Peyer's patch (tissue), 4 donors: ENCODE data around the gene MYH3. TPM values are rescaled to one million over a fixed set of nuclear protein-coding genes. Genes with fewer than 3 reads are reported as not detected.

Experiments used
- DNase-seq, 3 donors: peaks; one replicate each; pipeline ENCODE4 v3.0.0-alpha.2; 2017 to 2019
- H3K27ac ChIP-seq, 4 donors: fragments of 200-600 bp; sonication (generic); one replicate each; pipeline ENCODE4 v1.5.1; 2016 to 2019
- H3K27me3 ChIP-seq, 2 donors: fragments of 200-600 bp; sonication (generic); one replicate each; pipeline ENCODE4 v1.5.1; 2019
- H3K36me3 ChIP-seq, 3 donors: fragments of 200-600 bp; sonication (generic); one replicate each; pipeline ENCODE4 v1.5.1; 2016 to 2019
- H3K4me1 ChIP-seq, 4 donors: fragments of 200-600 bp; sonication (generic); one replicate each; pipeline ENCODE4 v1.5.1; 2016 to 2019
- H3K4me3 ChIP-seq, 4 donors: fragments of 200-600 bp; sonication (generic); 1 replicate in 3 of 4; 2 replicates in 1 of 4; pipeline ENCODE4 v1.5.1; 2016 to 2019; ENCODE audit warnings: mild to moderate bottlenecking in 1 of 4
- H3K9me3 ChIP-seq, 4 donors: fragments of 200-600 bp; sonication (generic); one replicate each; pipeline ENCODE4 v1.5.1; 2016 to 2019; ENCODE audit warnings: mild to moderate bottlenecking in 1 of 4
- CTCF ChIP-seq, 6 experiments: fragments of 450-650 bp in 4 of 6; fragments of 200-600 bp in 2 of 6; sonication (generic) in 1 of 6; IDR thresholded peaks; one replicate each; pipeline ENCODE4 v1.5.1; 2017 to 2019; ENCODE audit warnings: antibody characterized with exemption in 6 of 6, mild to moderate bottlenecking in 3 of 6, moderate library complexity in 1 of 6
- POLR2A ChIP-seq, 2 donors: fragments of 450-650 bp; IDR thresholded peaks; one replicate each; pipeline ENCODE4 v1.5.1; 2017; ENCODE audit warnings: antibody characterized with exemption in 2 of 2, mild to moderate bottlenecking in 2 of 2, moderate library complexity in 2 of 2
- total RNA-seq, 4 donors: library from RNA; depleted of rRNA; stranded (reverse); fragments of >200 nt; gene quantifications; one replicate each; pipeline ENCODE4 v1.1.0, GENCODE V29; 2016

The MYH3 gene
- total RNA-seq, 4 donors from 2014 or later = 3.7 to 32.2 (median 8.4) TPM

DNA sequence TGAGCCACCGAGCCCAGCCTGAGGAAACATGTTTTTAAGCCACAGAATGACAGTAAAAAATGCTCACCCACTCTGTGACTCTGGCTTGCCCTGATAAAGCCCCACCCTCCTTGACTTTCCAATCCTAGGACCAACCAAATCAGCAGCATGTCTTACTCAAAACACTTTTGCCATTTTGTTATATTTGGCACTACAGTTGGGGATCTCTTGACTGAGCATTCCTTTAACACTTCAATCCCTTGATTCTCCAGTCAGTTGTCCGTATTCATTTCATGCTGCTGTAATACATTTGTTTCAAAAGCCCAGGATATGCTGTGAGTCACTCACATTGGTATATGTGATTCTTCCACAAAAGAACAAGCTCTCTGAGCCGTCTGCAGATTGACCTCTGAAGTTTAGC is 8.2 kb downstream of the MYH3 start:
- Histone ChIP-seq H3K4me3 (no peak overlapping the region), H3K27me3 (no peaks in the 10 kb centered on the region), H3K27ac (no peak overlapping the region), H3K9me3 (no peaks in the 10 kb centered on the region), H3K4me1 (no peaks in the 10 kb centered on the region), H3K36me3 (peaks cover 0 to 4% (median 0%) of the 10 kb centered on the region in 3 donors)
- DNase-seq = no peak
- TF ChIP-seq CTCF (IDR thresholded peaks at IDR 0.05) = no peak
- TF ChIP-seq POLR2A (IDR thresholded peaks at IDR 0.05) = no peak

- no peaks in the 10 kb centered on the region for H3K4me1 ChIP-seq
- no peaks in the 10 kb centered on the region for H3K9me3 ChIP-seq
- H3K36me3 ChIP-seq = peaks cover 0 to 4% (median 0%) of the 10 kb centered on the region in 3 donors
- H3K4me3 ChIP-seq = no peak overlapping the region
- H3K27me3 ChIP-seq = no peaks in the 10 kb centered on the region
- no peak for DNase-seq
- TF ChIP-seq POLR2A (IDR thresholded peaks at IDR 0.05) (no peak), CTCF (IDR thresholded peaks at IDR 0.05) (no peak)
- no peak overlapping the region for H3K27ac ChIP-seq
Measured at GRCh38 chr17:10648381-10648780, 8.7 kb downstream of the MYH3 start.

DNA sequence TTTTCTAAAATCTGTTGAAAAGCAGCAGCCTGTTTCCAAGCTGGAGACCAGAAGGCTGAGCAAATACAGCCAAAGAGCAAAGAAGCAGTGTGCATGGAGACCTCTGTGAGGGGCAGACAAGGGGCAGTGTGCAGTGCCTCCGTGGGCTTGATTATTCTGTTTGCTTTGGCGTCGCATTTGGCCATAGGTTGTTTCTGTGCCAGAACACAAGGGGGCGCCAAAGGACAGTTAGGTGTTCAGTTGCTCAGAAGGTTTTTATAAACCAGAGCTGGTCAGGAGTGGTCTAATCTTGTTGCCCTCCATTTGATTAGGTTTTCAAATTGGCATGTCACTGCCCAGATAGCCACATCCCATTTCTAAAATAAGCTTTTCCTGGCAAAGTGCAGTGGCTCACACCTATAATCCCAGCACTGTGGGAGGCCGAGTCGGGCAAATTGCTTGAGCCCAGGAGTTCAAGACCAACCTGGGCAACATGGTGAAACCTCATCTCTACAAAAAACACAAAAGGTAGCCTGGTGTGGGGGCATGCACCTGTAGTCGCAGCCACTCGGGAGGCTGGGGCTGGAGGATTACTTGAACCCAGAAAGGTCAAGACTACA is 10.6 kb downstream of the MYH3 start:
- Histone ChIP-seq H3K27me3 (no peaks in the 10 kb centered on the region), H3K4me3 (no peak overlapping the region), H3K4me1 (no peaks in the 10 kb centered on the region), H3K9me3 (no peaks in the 10 kb centered on the region), H3K36me3 (peaks cover 0 to 13% (median 0%) of the 10 kb centered on the region in 3 donors), H3K27ac (no peak overlapping the region)
- peak; percentile 67 to 88 (median 80) for DNase-seq
- TF ChIP-seq POLR2A (IDR thresholded peaks at IDR 0.05) (no peak), CTCF (IDR thresholded peaks at IDR 0.05) (peak; percentile 55 to 87 (median 80))

GRCh38 chr17:10640475-10640874 is 16.6 kb downstream of the MYH3 start:
- Histone ChIP-seq H3K4me3 (no peak overlapping the region), H3K4me1 (no peaks in the 10 kb centered on the region), H3K36me3 (peaks cover 0 to 24% (median 0%) of the 10 kb centered on the region in 3 donors), H3K27me3 (no peaks in the 10 kb centered on the region), H3K9me3 (no peaks in the 10 kb centered on the region), H3K27ac (no peak overlapping the region)
- DNase-seq = no peak
- TF ChIP-seq CTCF (IDR thresholded peaks at IDR 0.05) = no peak

GRCh38 chr17:10638151-10638550 is 19.0 kb downstream of the MYH3 start:
- H3K4me3 ChIP-seq = no peak overlapping the region
- peaks cover 0 to 20% (median 0%) of the 10 kb centered on the region in 3 donors for H3K36me3 ChIP-seq
- no peak for DNase-seq
- no peak for TF ChIP-seq POLR2A (IDR thresholded peaks at IDR 0.05)
- no peak for TF ChIP-seq CTCF (IDR thresholded peaks at IDR 0.05)
- no peaks in the 10 kb centered on the region for H3K27me3 ChIP-seq
- H3K4me1 ChIP-seq = no peaks in the 10 kb centered on the region
- no peaks in the 10 kb centered on the region for H3K9me3 ChIP-seq
- no peak overlapping the region for H3K27ac ChIP-seq

- peaks cover 0 to 12% (median 0%) of the 10 kb centered on the region in 3 donors for H3K36me3 ChIP-seq
- H3K4me1 ChIP-seq = no peaks in the 10 kb centered on the region
- H3K4me3 ChIP-seq = no peak overlapping the region
- DNase-seq = no peak
- no peak overlapping the region for H3K27ac ChIP-seq
- H3K27me3 ChIP-seq = no peaks in the 10 kb centered on the region
- TF ChIP-seq POLR2A (IDR thresholded peaks at IDR 0.05) (no peak), CTCF (IDR thresholded peaks at IDR 0.05) (no peak)
- H3K9me3 ChIP-seq = no peaks in the 10 kb centered on the region
Measured at GRCh38 chr17:10635290-10635689, 21.8 kb downstream of the MYH3 start.
